ENCODE data around the gene LRRC2. TPM values are rescaled to one million over a fixed set of nuclear protein-coding genes. Genes with fewer than 3 reads are reported as not detected.

LRRC2 gene
- total RNA-seq, 4 donors from 2014 or later: 0.32 to 0.83 (median 0.55) TPM

DNA sequence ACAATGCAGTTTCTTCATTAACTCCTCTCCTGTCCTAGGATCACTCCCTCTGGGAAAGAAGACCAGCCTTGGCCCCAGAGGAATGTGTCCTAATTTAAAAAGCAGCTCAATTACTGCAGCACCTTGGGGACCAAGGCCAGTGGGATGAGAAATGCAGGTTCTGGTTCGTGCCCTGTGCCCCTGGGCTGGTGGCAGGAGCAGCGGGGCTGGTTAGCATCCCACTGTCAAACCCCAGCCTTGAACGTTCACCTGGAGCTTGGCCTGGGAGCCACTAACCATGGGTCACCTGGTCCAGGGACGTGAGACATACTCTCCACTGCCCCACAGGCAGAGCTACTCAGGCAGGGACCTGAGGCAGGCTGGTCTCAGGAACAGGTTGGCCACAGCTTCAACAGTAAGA is 76.7 kb downstream of the LRRC2 start:
- DNase-seq (ENCODE audit: extremely low spot score): no peak
- intact Hi-C loops (cut with DNase I): loop anchor here (2.0 kb wide), 1 partner anchor 141 kb away; no protein-coding TSS in a partner anchor
- 100% methylated on average over 3 of the region's 4 CpGs for WGBS
- H3K9me3 ChIP-seq: no peaks in the 10 kb centered on the region
- peaks cover 0 to 8% (median 7%) of the 10 kb centered on the region in 4 donors for H3K4me1 ChIP-seq
- peaks cover 0 to 2% (median 0%) of the 10 kb centered on the region in 4 donors for H3K27me3 ChIP-seq
- no peak overlapping the region for H3K4me3 ChIP-seq
- TF ChIP-seq POLR2A (IDR thresholded peaks at IDR 0.05; ENCODE audit: low read depth) (no peak), POLR2AphosphoS5 (IDR thresholded peaks at IDR 0.05) (no peak), EP300 (IDR thresholded peaks at IDR 0.05) (no peak)
- TF ChIP-seq, protein P1, sequence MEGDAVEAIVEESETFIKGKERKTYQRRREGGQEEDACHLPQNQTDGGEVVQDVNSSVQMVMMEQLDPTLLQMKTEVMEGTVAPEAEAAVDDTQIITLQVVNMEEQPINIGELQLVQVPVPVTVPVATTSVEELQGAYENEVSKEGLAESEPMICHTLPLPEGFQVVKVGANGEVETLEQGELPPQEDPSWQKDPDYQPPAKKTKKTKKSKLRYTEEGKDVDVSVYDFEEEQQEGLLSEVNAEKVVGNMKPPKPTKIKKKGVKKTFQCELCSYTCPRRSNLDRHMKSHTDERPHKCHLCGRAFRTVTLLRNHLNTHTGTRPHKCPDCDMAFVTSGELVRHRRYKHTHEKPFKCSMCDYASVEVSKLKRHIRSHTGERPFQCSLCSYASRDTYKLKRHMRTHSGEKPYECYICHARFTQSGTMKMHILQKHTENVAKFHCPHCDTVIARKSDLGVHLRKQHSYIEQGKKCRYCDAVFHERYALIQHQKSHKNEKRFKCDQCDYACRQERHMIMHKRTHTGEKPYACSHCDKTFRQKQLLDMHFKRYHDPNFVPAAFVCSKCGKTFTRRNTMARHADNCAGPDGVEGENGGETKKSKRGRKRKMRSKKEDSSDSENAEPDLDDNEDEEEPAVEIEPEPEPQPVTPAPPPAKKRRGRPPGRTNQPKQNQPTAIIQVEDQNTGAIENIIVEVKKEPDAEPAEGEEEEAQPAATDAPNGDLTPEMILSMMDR (IDR thresholded peaks at IDR 0.05): no peak
- no peak overlapping the region for H3K27ac ChIP-seq (replicated peaks in 1 of 4)
- H3K36me3 ChIP-seq: no peaks in the 10 kb centered on the region

DNA sequence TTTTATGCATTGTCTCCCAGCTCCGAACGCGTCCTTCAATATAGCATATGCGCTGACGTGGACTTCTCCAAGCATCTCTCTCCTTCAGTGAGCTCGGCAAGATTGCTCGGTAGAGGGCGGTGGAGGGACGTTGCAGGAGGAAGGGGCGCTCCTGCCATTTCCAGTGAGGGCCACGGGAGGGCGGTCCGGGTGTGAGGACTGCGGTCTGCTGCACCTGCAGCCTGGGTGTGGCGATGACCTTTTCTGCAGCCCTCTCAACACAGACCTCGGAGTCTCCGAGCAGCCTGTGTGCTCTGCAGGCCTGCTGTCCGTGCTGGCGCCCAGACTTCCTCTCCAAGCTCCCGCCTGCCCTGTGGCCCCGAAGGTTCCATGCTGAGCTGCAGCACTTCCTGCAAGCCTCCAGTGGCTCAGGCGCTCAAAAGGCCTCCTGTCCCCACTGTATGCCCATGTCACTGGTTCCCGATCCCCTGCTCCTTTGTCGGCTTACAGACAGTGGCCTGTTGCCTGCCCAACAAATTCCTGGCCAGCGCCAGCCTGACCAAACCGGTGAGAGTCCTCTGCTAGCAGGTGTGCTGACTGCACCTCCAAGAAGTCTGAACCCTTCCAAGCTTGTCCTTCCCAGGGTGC is 77.3 kb downstream of the LRRC2 start:
- intact Hi-C loops (cut with DNase I): loop anchor here (2.0 kb wide), 1 partner anchor 142 kb away; no protein-coding TSS in a partner anchor
- no peak for DNase-seq (ENCODE audit: extremely low spot score)
- WGBS: 16% methylated on average over 15 of the region's 26 CpGs

DNA sequence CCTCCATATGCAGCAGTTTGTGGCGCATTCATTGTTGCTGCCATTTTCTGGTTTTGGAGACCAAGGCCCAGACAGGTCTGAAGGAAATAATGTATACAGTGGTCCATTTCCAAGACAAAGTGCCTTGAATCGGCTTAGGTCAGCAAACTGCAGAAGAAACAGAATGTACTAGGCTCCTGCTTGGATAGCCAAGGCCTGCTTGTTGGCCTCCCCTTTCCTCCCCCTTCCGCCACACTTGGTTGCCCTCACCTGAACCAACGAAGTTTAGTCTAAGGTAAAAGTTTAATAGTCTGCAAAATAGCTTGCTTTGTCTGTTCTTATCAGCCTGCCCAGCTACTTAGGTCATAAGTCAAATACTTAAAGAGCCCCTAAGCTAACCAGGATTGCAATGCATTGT is 80.3 kb downstream of the LRRC2 start:
- TF ChIP-seq POLR2A (IDR thresholded peaks at IDR 0.05; ENCODE audit: low read depth): no peak
- TF ChIP-seq EP300 (IDR thresholded peaks at IDR 0.05): no peak
- TF ChIP-seq, protein P1 (IDR thresholded peaks at IDR 0.05): no peak
- no peak for TF ChIP-seq POLR2AphosphoS5 (IDR thresholded peaks at IDR 0.05)
- Histone ChIP-seq H3K4me1 (peaks cover 0 to 8% (median 7%) of the 10 kb centered on the region in 4 donors), H3K27me3 (peaks cover 0 to 12% (median 0%) of the 10 kb centered on the region in 4 donors), H3K27ac (replicated peaks in 1 of 4) (no peak overlapping the region), H3K4me3 (no peak overlapping the region), H3K36me3 (no peaks in the 10 kb centered on the region), H3K9me3 (no peaks in the 10 kb centered on the region)
- intact Hi-C loops (cut with DNase I): no loop called here
- 96% methylated on average over 4 of the region's 4 CpGs for WGBS
- no peak for DNase-seq (ENCODE audit: extremely low spot score)

More for the DNA sequence above, 77.3 kb downstream of the LRRC2 start:
- no peaks in the 10 kb centered on the region for H3K36me3 ChIP-seq
- peaks cover 0 to 7% (median 0%) of the 10 kb centered on the region in 4 donors for H3K27me3 ChIP-seq
- peak overlapping the region in 1 of 4 donors; percentile 5 for H3K4me3 ChIP-seq
- no peaks in the 10 kb centered on the region for H3K9me3 ChIP-seq
- H3K4me1 ChIP-seq: peaks cover 0 to 8% (median 7%) of the 10 kb centered on the region in 4 donors
- TF ChIP-seq POLR2AphosphoS5 (IDR thresholded peaks at IDR 0.05) (peak in 1 of 2 donors; percentile 42), POLR2A (IDR thresholded peaks at IDR 0.05; ENCODE audit: low read depth) (no peak)
- TF ChIP-seq, protein P1 (IDR thresholded peaks at IDR 0.05): peak; percentile 80 to 89 (median 84)
- H3K27ac ChIP-seq (replicated peaks in 1 of 4): no peak overlapping the region

DNA sequence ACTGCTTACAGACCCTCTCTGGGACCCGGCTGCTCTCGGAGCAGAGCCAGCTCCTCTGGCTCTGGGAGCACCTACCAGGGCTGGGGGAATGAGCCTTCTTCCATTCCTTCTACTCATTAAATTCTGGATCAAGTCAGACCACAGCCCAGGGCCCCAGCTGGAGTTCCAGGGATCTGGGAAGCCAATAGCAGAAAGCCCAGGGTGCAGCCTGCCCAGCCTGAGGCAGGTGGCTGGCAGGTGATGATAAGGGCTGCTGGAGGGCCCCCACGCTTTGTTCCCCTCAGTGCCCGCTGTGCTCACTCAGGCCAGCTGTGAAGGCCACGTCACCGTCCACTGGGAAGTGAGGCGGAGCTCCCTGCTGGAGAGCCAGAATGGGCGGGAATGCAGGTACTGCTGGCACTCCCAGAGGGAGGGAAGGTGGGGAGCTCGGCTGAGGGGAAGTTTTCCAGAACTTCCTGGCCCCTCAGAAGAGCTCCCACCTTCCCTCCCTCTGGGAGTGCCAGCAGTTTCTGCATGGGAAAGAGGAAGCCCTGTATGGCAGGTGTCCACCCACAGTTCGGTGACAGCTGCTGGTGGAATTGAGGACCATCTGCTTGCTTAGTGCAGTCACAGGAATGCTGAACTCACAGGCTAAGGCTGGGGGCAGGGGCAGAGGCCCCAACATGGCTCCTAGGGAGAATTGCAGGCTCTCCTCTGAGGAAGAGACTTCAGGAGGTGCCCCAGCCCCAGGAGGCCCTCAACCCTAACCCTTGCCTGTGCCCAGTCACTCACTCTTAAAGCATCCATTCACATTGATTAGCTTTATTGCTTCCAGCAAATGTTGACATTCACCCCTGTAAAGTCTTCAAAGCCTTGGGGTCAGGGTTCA is 81.0 kb downstream of the LRRC2 start:
- intact Hi-C loops (cut with DNase I): no loop called here
- DNase-seq (ENCODE audit: extremely low spot score): no peak
- no peak for TF ChIP-seq POLR2AphosphoS5 (IDR thresholded peaks at IDR 0.05)
- peaks cover 0 to 18% (median 0%) of the 10 kb centered on the region in 4 donors for H3K27me3 ChIP-seq
- no peaks in the 10 kb centered on the region for H3K36me3 ChIP-seq
- 94% methylated on average over 2 of the region's 10 CpGs for WGBS
- peaks cover 0 to 8% (median 7%) of the 10 kb centered on the region in 4 donors for H3K4me1 ChIP-seq
- H3K4me3 ChIP-seq: no peak overlapping the region
- H3K27ac ChIP-seq (replicated peaks in 1 of 4): no peak overlapping the region
- no peaks in the 10 kb centered on the region for H3K9me3 ChIP-seq

DNA sequence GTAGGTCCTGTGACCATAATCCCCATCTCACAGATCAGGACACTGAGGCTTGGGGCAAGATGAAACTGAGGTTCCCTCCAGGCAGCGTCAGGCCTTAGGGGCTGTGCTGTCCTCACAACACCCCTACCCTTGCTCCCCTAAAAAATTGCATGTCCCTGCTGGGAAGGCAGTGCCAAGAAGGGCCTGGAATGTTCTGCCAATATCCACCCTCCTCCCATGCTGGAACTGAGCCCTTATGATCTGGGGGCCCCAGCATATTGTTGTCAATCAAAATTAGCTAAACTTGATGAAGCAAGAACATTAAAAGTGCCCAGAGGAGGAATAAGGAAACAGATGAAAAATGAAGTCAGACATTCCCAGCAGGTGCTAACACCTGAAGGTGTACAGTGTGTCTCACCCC is 81.7 kb downstream of the LRRC2 start:
- H3K4me3 ChIP-seq: no peak overlapping the region
- no peak for TF ChIP-seq POLR2A (IDR thresholded peaks at IDR 0.05; ENCODE audit: low read depth)
- TF ChIP-seq POLR2AphosphoS5 (IDR thresholded peaks at IDR 0.05): no peak
- no peak for TF ChIP-seq EP300 (IDR thresholded peaks at IDR 0.05)
- TF ChIP-seq, protein P1 (IDR thresholded peaks at IDR 0.05): no peak
- WGBS: no CpG with 5 or more reads among the region's 1 CpG
- peaks cover 0 to 8% (median 7%) of the 10 kb centered on the region in 4 donors for H3K4me1 ChIP-seq
- DNase-seq (ENCODE audit: extremely low spot score): no peak
- no peaks in the 10 kb centered on the region for H3K9me3 ChIP-seq
- peaks cover 0 to 26% (median 0%) of the 10 kb centered on the region in 4 donors for H3K27me3 ChIP-seq
- no peaks in the 10 kb centered on the region for H3K36me3 ChIP-seq
- intact Hi-C loops (cut with DNase I): no loop called here
- H3K27ac ChIP-seq (replicated peaks in 1 of 4): no peak overlapping the region

Data from esophagus muscularis mucosa (tissue), 4 donors.